Activated CD8-positive, alpha-beta memory T cell treated with anti-CD3 and anti-CD28 coated beads, Interleukin-2, amount 50 U/mL, for 1 hour (primary cell): Measurements from ENCODE around the gene PPP2CA.
A peak's percentile ranks its signal among the peaks of the same experiment; 100 is the strongest.
"Not testable (repeated sequence)": the region's sequence is repeated elsewhere in the genome, so short reads cannot be mapped to it uniquely, and the experiment has no call there.

ENCODE experiments used
- DNase-seq: peaks from one replicate; pipeline ENCODE4 v3.0.0-alpha.2; 2020; ENCODE audit errors: extremely low read depth

PPP2CA gene

GRCh38 chr5:134245692-134246091 is 19.8 kb upstream of the PPP2CA start:
- no peak for DNase-seq

- DNase-seq, result no peak
Measured at GRCh38 chr5:134245101-134245604, 19.3 kb upstream of the PPP2CA start.

- no peak for DNase-seq
Measured at GRCh38 chr5:134242146-134242545, 16.3 kb upstream of the PPP2CA start.

- DNase-seq, result no peak
Measured at GRCh38 chr5:134240421-134240962, 14.6 kb upstream of the PPP2CA start.

GRCh38 chr5:134236820-134237219 is 10.9 kb upstream of the PPP2CA start:
- DNase-seq, result no peak

- DNase-seq, result no peak
Measured at GRCh38 chr5:134236318-134236717, 10.4 kb upstream of the PPP2CA start.

GRCh38 chr5:134228624-134229023 is 2.8 kb upstream of the PPP2CA start:
- no peak for DNase-seq

GRCh38 chr5:134227776-134228175 is 1.9 kb upstream of the PPP2CA start:
- no peak for DNase-seq

- DNase-seq, result no peak
Measured at GRCh38 chr5:134227259-134227658, 1.4 kb upstream of the PPP2CA start.

GRCh38 chr5:134226441-134227192 is 744 bp upstream of the PPP2CA start:
- DNase-seq, result no peak

- peak; percentile 7 for DNase-seq
Measured at GRCh38 chr5:134224888-134225779, 739 bp downstream of the PPP2CA start.

- DNase-seq, result no peak
Measured at GRCh38 chr5:134223406-134224248, 2.2 kb downstream of the PPP2CA start.

GRCh38 chr5:134221690-134222089 is 4.2 kb downstream of the PPP2CA start:
- DNase-seq, result not testable (repeated sequence)

GRCh38 chr5:134215757-134216156 is 10.1 kb downstream of the PPP2CA start:
- DNase-seq, result no peak

GRCh38 chr5:134211263-134212031 is 14.4 kb downstream of the PPP2CA start:
- not testable (repeated sequence) for DNase-seq

GRCh38 chr5:134209477-134210245 is 16.2 kb downstream of the PPP2CA start:
- DNase-seq, result no peak

- no peak for DNase-seq
Measured at GRCh38 chr5:134207696-134208095, 18.2 kb downstream of the PPP2CA start.

GRCh38 chr5:134206627-134207160 is 19.2 kb downstream of the PPP2CA start:
- no peak for DNase-seq

- DNase-seq, result no peak
Measured at GRCh38 chr5:134204575-134204974, 21.3 kb downstream of the PPP2CA start.

- DNase-seq, result no peak
Measured at GRCh38 chr5:134203630-134204029, 22.2 kb downstream of the PPP2CA start.
